H9 (cell line): ENCODE measurements around the gene SPAG5. TPM values are rescaled to one million over a fixed set of nuclear protein-coding genes. Genes with fewer than 3 reads are reported as not detected.

ENCODE experiments used
- DNase-seq: peaks from one replicate; pipeline ENCODE4 v3.0.0-alpha.2; 2017
- H2AFZ ChIP-seq: one replicate; pipeline ENCODE4 v1.6.1; 2013; ENCODE audit warnings: mild to moderate bottlenecking, low read length, control low read depth, moderate library complexity
- H2AK5ac ChIP-seq: 2 replicates; pipeline ENCODE4 v1.6.1; 2013; ENCODE audit warnings: low read length, control low read depth, mixed read lengths; ENCODE audit not compliant: insufficient read length
- H2BK120ac ChIP-seq: one replicate; pipeline ENCODE4 v1.6.1; 2013; ENCODE audit warnings: low read depth, mild to moderate bottlenecking, low read length, control low read depth, inconsistent platforms; ENCODE audit not compliant: poor library complexity, severe bottlenecking
- H2BK12ac ChIP-seq: 2 replicates; pipeline ENCODE4 v1.6.1; 2013; ENCODE audit warnings: low read length, control low read depth, mixed read lengths, low read depth; ENCODE audit not compliant: insufficient read length
- H2BK15ac ChIP-seq: 2 replicates; pipeline ENCODE4 v1.6.1; 2013; ENCODE audit warnings: low read depth, low read length, control low read depth
- H2BK20ac ChIP-seq: one replicate; pipeline ENCODE4 v1.6.1; 2013; ENCODE audit warnings: low read depth, mild to moderate bottlenecking, low read length, control low read depth, inconsistent platforms; ENCODE audit not compliant: poor library complexity, severe bottlenecking
- H2BK5ac ChIP-seq: 2 replicates; pipeline ENCODE4 v1.6.1; 2013; ENCODE audit warnings: low read length, control low read depth, mixed read lengths; ENCODE audit not compliant: insufficient read length
- H3K14ac ChIP-seq: 2 replicates; pipeline ENCODE4 v1.6.1; 2013; ENCODE audit warnings: low read length, control low read depth; ENCODE audit not compliant: insufficient read depth
- H3K18ac ChIP-seq: 2 replicates; pipeline ENCODE4 v1.6.1; 2013; ENCODE audit warnings: low read depth, mild to moderate bottlenecking, mixed read lengths, low read length, control low read depth; ENCODE audit not compliant: insufficient read length
- H3K23ac ChIP-seq: 2 replicates; pipeline ENCODE4 v1.6.1; 2013; ENCODE audit warnings: low read length, control low read depth, mixed read lengths, low read depth; ENCODE audit not compliant: insufficient read length
- H3K23me2 ChIP-seq: 2 replicates; pipeline ENCODE4 v1.6.1; 2013; ENCODE audit warnings: low read depth, mild to moderate bottlenecking, mixed read lengths, low read length, control low read depth; ENCODE audit not compliant: insufficient read length, poor library complexity, severe bottlenecking
- H3K27ac ChIP-seq: 2 replicates; pipeline ENCODE4 v1.5.1; 2013; ENCODE audit warnings: low read length, control low read depth, mixed read lengths, low read depth; ENCODE audit not compliant: insufficient read length
- H3K27me3 ChIP-seq: 2 replicates; pipeline ENCODE4 v1.6.1; 2013; ENCODE audit warnings: low read length, control low read depth, inconsistent platforms; ENCODE audit not compliant: insufficient read depth
- H3K4ac ChIP-seq: 2 replicates; pipeline ENCODE4 v1.6.1; 2013; ENCODE audit warnings: low read depth, mild to moderate bottlenecking, control low read depth, inconsistent platforms, low read length, moderate library complexity
- H3K4me1 ChIP-seq: 2 replicates; pipeline ENCODE4 v1.6.1; 2013; ENCODE audit warnings: low read length, control low read depth, inconsistent platforms; ENCODE audit not compliant: insufficient read depth
- H3K4me2 ChIP-seq: 2 replicates; pipeline ENCODE4 v1.6.1; 2013; ENCODE audit warnings: low read length, control low read depth, mixed read lengths; ENCODE audit not compliant: insufficient read length, insufficient read depth
- H3K56ac ChIP-seq: 2 replicates; pipeline ENCODE4 v1.6.1; 2013; ENCODE audit warnings: low read depth, mild to moderate bottlenecking, mixed read lengths, low read length, control low read depth; ENCODE audit not compliant: insufficient read length
- H3K79me1 ChIP-seq: 2 replicates; pipeline ENCODE4 v1.6.1; 2013; ENCODE audit warnings: low read depth, mild to moderate bottlenecking, moderate library complexity, low read length, control low read depth, inconsistent platforms; ENCODE audit not compliant: insufficient read depth, poor library complexity, severe bottlenecking
- H3K79me2 ChIP-seq: 2 replicates; pipeline ENCODE4 v1.6.1; 2013; ENCODE audit warnings: low read length, control low read depth, inconsistent platforms; ENCODE audit not compliant: insufficient read depth
- H3K9ac ChIP-seq: 2 replicates; pipeline ENCODE4 v1.6.1; 2013; ENCODE audit warnings: low read length, control low read depth, mixed read lengths; ENCODE audit not compliant: insufficient read length; ENCODE audit errors: extremely low read depth
- H3K9me3 ChIP-seq: one replicate; pipeline ENCODE4 v1.6.1; 2013; ENCODE audit warnings: low read depth, low read length, inconsistent platforms; ENCODE audit not compliant: control insufficient read depth
- H3T11ph ChIP-seq: one replicate; pipeline ENCODE4 v1.6.1; 2013; ENCODE audit warnings: mild to moderate bottlenecking, low read length, control low read depth, inconsistent platforms
- H4K20me1 ChIP-seq: one replicate; pipeline ENCODE4 v1.6.1; 2013; ENCODE audit not compliant: control insufficient read depth, insufficient read length, insufficient read depth
- H4K5ac ChIP-seq: 2 replicates; pipeline ENCODE4 v1.6.1; 2013; ENCODE audit warnings: low read depth, mild to moderate bottlenecking, mixed read lengths, low read length, control low read depth; ENCODE audit not compliant: insufficient read length
- H4K8ac ChIP-seq: replicated peaks from 2 replicates; pipeline ENCODE4 v1.6.1; 2013; ENCODE audit warnings: low read length, control low read depth, mixed read lengths, low read depth; ENCODE audit not compliant: insufficient read length
- H4K91ac ChIP-seq: 2 replicates; pipeline ENCODE4 v1.6.1; 2013; ENCODE audit warnings: low read depth, mild to moderate bottlenecking, moderate library complexity, mixed read lengths, low read length, control low read depth; ENCODE audit not compliant: insufficient read length
- H3K27ac Mint-ChIP-seq, 3 experiments: 2 replicates in 2 of 3; 3 replicates in 1 of 3; pipeline ENCODE4 v1.8.0; 2020 to 2021; ENCODE audit warnings: mixed read lengths in 3 of 3, mild to moderate bottlenecking in 1 of 3, moderate library complexity in 1 of 3
- H3K27me3 Mint-ChIP-seq: 2 replicates; pipeline ENCODE4 v1.8.0; 2021; ENCODE audit warnings: low read depth, mild to moderate bottlenecking, moderate library complexity, mixed read lengths
- H3K36me3 Mint-ChIP-seq, 3 experiments: 2 replicates in 2 of 3; 3 replicates in 1 of 3; pipeline ENCODE4 v1.8.0; 2020 to 2021; ENCODE audit warnings: low read depth in 3 of 3, mixed read lengths in 3 of 3; ENCODE audit not compliant: insufficient read depth in 1 of 3
- H3K4me1 Mint-ChIP-seq, 2 experiments: 2 replicates each; pipeline ENCODE4 v1.8.0; 2020; ENCODE audit warnings: mixed read lengths in 2 of 2
- H3K4me3 Mint-ChIP-seq, 2 experiments: 2 replicates in 1 of 2; 3 replicates in 1 of 2; pipeline ENCODE4 v1.8.0; 2020 to 2021; ENCODE audit warnings: mild to moderate bottlenecking in 2 of 2, mixed read lengths in 2 of 2, moderate library complexity in 1 of 2
- H3K9me3 Mint-ChIP-seq, 2 experiments: 2 replicates in 1 of 2; 3 replicates in 1 of 2; pipeline ENCODE4 v1.8.0; 2020; ENCODE audit warnings: mild to moderate bottlenecking in 2 of 2, mixed read lengths in 2 of 2, moderate library complexity in 1 of 2
- CTCF ChIP-seq: fragments of 200-600 bp; sonication (generic); conservative IDR thresholded peaks from 3 replicates; pipeline ENCODE4 v1.8.0; 2021; ENCODE audit warnings: antibody characterized with exemption, mild to moderate bottlenecking
- WGBS: extraction: QIAGEN DNeasy Blood & Tissue Kit; methylation state at CpG from one replicate; pipeline ENCODE4 v1.1.7; 2013; ENCODE audit warnings: missing lambda C conversion rate, low lambda C conversion rate, mixed read lengths; ENCODE audit not compliant: insufficient read length; ENCODE audit errors: extremely low coverage; 5-methylcytosine and 5-hydroxymethylcytosine counted together
- total RNA-seq: library from RNA; stranded (reverse); gene quantifications from 2 replicates; pipeline ENCODE4 v1.2.1, GENCODE V29; 2021

Gene SPAG5
- total RNA-seq, 1 experiment from 2014 or later = 122 TPM

GRCh38 chr17:28530250-28530649 lies 68.6 kb downstream of the SPAG5 start:
- H3K27ac ChIP-seq = no peak overlapping the region
- H3K27me3 ChIP-seq = no peaks in the 10 kb centered on the region
- no peaks in the 10 kb centered on the region for H3K23me2 ChIP-seq
- no peak overlapping the region for H4K91ac ChIP-seq
- no peak overlapping the region for H3K23ac ChIP-seq
- H3K9ac ChIP-seq = no peak overlapping the region
- no peak overlapping the region for H3K4me2 ChIP-seq
- no peak overlapping the region for H4K5ac ChIP-seq
- no peak overlapping the region for H2AK5ac ChIP-seq
- no peaks in the 10 kb centered on the region for H3K79me1 ChIP-seq
- TF ChIP-seq CTCF = no peak
- DNase-seq = no peak
- H4K20me1 ChIP-seq = no peaks in the 10 kb centered on the region
- H3K9me3 ChIP-seq = no peaks in the 10 kb centered on the region
- H3K56ac ChIP-seq = no peak overlapping the region
- H3K4ac ChIP-seq = no peak overlapping the region
- WGBS = no CpG with 5 or more reads among the region's 4 CpGs
- H3K27ac Mint-ChIP-seq = peak overlapping the region in 1 of 3 experiments; percentile 35; a peak in 1 of 7 replicates
- H3K79me2 ChIP-seq = no peaks in the 10 kb centered on the region
- H2BK120ac ChIP-seq = no peak overlapping the region
- H3K4me1 Mint-ChIP-seq = peaks cover 0 to 21% of the 10 kb centered on the region in 2 experiments; a peak in 2 of 4 replicates
- H3K4me1 ChIP-seq = no peaks in the 10 kb centered on the region
- no peaks in the 10 kb centered on the region for H3K9me3 Mint-ChIP-seq
- H4K8ac ChIP-seq = no peak overlapping the region
- no peak overlapping the region for H2BK12ac ChIP-seq
- no peak overlapping the region for H2BK20ac ChIP-seq
- no peak overlapping the region for H2BK5ac ChIP-seq
- no peak overlapping the region for H3K14ac ChIP-seq
- peaks cover 12% of the 10 kb centered on the region for H3K27me3 Mint-ChIP-seq
- no peak overlapping the region for H3T11ph ChIP-seq
- H2BK15ac ChIP-seq = no peak overlapping the region
- H3K18ac ChIP-seq = no peak overlapping the region
- H3K4me3 Mint-ChIP-seq = no peak overlapping the region
- H3K36me3 Mint-ChIP-seq = no peaks in the 10 kb centered on the region
- H2AFZ ChIP-seq = no peak overlapping the region
